Loucy (cell line): ENCODE measurements around the gene SIRT6.

Source experiments
- H2AFZ ChIP-seq: fragments of 200-600 bp; sonication (generic); 2 replicates; pipeline ENCODE4 v1.6.0; 2016; ENCODE audit warnings: antibody characterized with exemption, mild to moderate bottlenecking, low read length, moderate library complexity
- H3F3A ChIP-seq: fragments of 200-600 bp; 2 replicates; pipeline ENCODE4 v1.6.0; 2016; ENCODE audit warnings: antibody characterized with exemption, low read depth, mild to moderate bottlenecking
- H3K27me3 ChIP-seq: fragments of 200-600 bp; sonication (generic); 2 replicates; pipeline ENCODE4 v1.6.1; 2014; ENCODE audit warnings: low read length, mild to moderate bottlenecking; ENCODE audit not compliant: insufficient read depth, poor library complexity, severe bottlenecking
- H3K36me3 ChIP-seq: fragments of 200-600 bp; sonication (generic); 2 replicates; pipeline ENCODE4 v1.6.1; 2016; ENCODE audit warnings: low read length; ENCODE audit not compliant: insufficient read depth
- H3K4me1 ChIP-seq: fragments of 200-600 bp; sonication (generic); 2 replicates; pipeline ENCODE4 v1.5.1; 2014; ENCODE audit warnings: low read length, mild to moderate bottlenecking; ENCODE audit not compliant: insufficient read depth, poor library complexity, severe bottlenecking
- H3K4me2 ChIP-seq: fragments of 200-600 bp; sonication (generic); 2 replicates; pipeline ENCODE4 v1.6.0; 2014; ENCODE audit warnings: antibody characterized with exemption, low read length, low read depth, mild to moderate bottlenecking; ENCODE audit not compliant: poor library complexity, severe bottlenecking
- H3K4me3 ChIP-seq: fragments of 200-600 bp; sonication (generic); 2 replicates; pipeline ENCODE4 v1.5.1; 2014; ENCODE audit warnings: low read length, mild to moderate bottlenecking, mixed read lengths; ENCODE audit not compliant: poor library complexity, severe bottlenecking
- H3K79me2 ChIP-seq: fragments of 200-600 bp; sonication (generic); 2 replicates; pipeline ENCODE4 v1.6.1; 2014; ENCODE audit warnings: low read length; ENCODE audit not compliant: insufficient read depth
- H3K9ac ChIP-seq: fragments of 200-600 bp; sonication (generic); 2 replicates; pipeline ENCODE4 v1.6.0; 2014; ENCODE audit warnings: mild to moderate bottlenecking, low read depth, low read length, moderate library complexity; ENCODE audit not compliant: poor library complexity, severe bottlenecking
- H3K9me2 ChIP-seq: fragments of 200-600 bp; sonication (generic); replicated peaks from 2 replicates; pipeline ENCODE4 v1.6.1; 2016; ENCODE audit warnings: low read depth, low read length, mixed read lengths
- H3K9me3 ChIP-seq: fragments of 200-600 bp; sonication (generic); 2 replicates; pipeline ENCODE4 v1.6.1; 2014; ENCODE audit warnings: mild to moderate bottlenecking, antibody characterized with exemption, low read length, low read depth; ENCODE audit not compliant: insufficient read depth
- H4K20me1 ChIP-seq: fragments of 200-600 bp; sonication (generic); 2 replicates; pipeline ENCODE4 v1.6.0; 2014; ENCODE audit warnings: antibody characterized with exemption, low read length, mild to moderate bottlenecking; ENCODE audit not compliant: insufficient read depth, poor library complexity, severe bottlenecking
- EZH2phosphoT487 ChIP-seq: fragments of 200-600 bp; IDR thresholded peaks from 2 replicates; pipeline ENCODE4 v1.6.1; 2018; ENCODE audit warnings: antibody characterized with exemption, mild to moderate bottlenecking, moderate library complexity, borderline replicate concordance
- TF ChIP-seq, protein P1 (sequence below): fragments of 200-600 bp; sonication (generic); conservative IDR thresholded peaks from 2 replicates; pipeline ENCODE4 v1.5.1; 2014; ENCODE audit warnings: mild to moderate bottlenecking, antibody characterized with exemption, low read length

SIRT6 gene

GRCh38 chr19:4189641-4190040 is 7.3 kb upstream of the SIRT6 start:
- Histone ChIP-seq H3K9me3 (no peaks in the 10 kb centered on the region), H3K36me3 (no peaks in the 10 kb centered on the region), H3K4me2 (no peak overlapping the region), H3K9ac (no peak overlapping the region), H2AFZ (no peak overlapping the region), H3K79me2 (no peaks in the 10 kb centered on the region), H4K20me1 (no peaks in the 10 kb centered on the region), H3F3A (no peaks in the 10 kb centered on the region), H3K9me2 (no peaks in the 10 kb centered on the region), H3K4me3 (no peak overlapping the region), H3K4me1 (no peaks in the 10 kb centered on the region), H3K27me3 (no peaks in the 10 kb centered on the region)
- TF ChIP-seq, protein P1, sequence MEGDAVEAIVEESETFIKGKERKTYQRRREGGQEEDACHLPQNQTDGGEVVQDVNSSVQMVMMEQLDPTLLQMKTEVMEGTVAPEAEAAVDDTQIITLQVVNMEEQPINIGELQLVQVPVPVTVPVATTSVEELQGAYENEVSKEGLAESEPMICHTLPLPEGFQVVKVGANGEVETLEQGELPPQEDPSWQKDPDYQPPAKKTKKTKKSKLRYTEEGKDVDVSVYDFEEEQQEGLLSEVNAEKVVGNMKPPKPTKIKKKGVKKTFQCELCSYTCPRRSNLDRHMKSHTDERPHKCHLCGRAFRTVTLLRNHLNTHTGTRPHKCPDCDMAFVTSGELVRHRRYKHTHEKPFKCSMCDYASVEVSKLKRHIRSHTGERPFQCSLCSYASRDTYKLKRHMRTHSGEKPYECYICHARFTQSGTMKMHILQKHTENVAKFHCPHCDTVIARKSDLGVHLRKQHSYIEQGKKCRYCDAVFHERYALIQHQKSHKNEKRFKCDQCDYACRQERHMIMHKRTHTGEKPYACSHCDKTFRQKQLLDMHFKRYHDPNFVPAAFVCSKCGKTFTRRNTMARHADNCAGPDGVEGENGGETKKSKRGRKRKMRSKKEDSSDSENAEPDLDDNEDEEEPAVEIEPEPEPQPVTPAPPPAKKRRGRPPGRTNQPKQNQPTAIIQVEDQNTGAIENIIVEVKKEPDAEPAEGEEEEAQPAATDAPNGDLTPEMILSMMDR, result no peak
- no peak for TF ChIP-seq EZH2phosphoT487

DNA sequence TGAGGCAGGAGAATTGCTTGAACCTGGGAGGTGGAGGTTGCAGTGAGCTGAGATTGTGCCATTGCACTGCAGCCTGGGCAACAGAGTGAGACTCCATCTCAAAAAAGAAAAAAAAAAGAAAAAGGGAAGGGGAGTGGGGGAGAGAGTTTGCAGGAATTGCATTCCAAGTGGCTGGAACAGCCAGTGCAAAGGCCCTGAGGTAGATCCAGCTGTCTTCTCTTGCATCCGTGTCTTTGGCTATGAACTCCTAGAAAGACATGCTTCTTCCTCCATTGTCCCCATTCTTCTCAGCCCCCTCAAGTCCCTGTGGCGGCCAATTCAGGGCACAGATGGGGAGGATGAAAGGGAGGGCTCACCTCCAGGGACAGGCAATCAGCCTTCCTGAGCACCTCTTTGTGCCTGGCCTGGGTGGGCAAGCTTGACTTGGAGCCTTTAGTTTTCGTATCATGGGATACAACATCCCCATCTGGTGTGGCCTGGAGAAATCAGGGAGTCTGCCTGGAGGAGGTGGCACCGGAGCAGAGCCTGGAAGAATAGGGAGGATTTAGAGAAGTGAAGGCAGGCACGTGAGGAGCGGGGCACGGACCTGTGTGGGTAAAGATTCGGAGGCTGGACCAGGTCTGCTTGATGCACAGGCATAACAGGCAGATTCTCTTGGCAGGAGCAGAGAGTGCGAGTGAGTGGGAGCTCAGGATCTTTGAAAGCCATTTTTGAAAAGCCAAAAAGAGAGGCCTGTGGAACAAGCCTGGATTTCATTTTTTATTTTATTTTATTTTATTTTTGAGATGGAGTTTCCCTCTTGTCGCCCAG is 5.2 kb upstream of the SIRT6 start:
- H3K4me1 ChIP-seq, result no peaks in the 10 kb centered on the region

DNA sequence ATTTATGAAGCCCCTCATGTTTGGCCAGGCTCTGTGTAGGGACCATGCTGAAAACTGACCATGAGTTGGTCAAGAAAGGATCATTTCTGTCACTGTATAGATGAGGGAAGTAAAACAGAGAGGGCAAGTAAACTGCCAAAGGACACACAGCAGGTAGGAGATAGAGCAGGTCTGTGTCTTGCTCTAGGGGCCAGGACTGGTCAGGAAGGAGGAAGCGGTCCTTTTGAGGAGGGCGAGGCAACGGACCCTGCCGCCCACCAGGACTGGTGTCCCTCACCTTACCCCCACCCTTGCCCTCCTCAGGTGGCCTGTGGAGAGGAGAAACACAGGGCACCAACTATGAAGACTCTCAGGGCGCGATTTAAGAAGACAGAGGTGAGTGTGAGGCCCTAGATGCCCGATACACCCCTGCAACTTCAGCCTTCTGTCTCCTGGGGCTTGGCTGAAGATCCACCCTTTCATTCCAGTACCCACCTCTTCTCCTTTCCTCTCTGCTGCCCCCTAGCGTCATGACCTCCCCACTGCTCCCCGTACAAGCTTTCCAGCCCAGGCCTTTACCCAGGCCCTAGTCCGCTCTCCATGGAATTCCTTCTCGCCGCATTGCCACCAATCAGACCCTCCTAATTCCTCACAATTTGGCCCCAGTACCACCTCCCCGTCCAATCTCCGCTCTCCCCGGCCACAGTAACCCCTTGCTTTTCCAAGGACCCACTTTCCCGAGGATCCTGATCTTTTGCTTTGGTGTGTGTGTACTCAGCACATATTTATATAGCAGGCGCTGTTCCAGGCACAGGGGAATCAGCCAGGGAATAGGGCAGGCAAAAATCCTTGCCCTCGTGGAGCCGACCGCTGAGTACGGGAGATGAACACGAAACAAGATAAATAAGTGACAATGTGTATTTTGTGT is 4.0 kb upstream of the SIRT6 start:
- Histone ChIP-seq H3F3A (no peaks in the 10 kb centered on the region), H3K4me2 (no peak overlapping the region), H2AFZ (no peak overlapping the region), H4K20me1 (no peaks in the 10 kb centered on the region), H3K9ac (no peak overlapping the region), H3K4me3 (no peak overlapping the region), H3K27me3 (no peaks in the 10 kb centered on the region), H3K9me3 (no peaks in the 10 kb centered on the region), H3K79me2 (peaks cover 9% of the 10 kb centered on the region; the same call in 1 of the 2 replicates), H3K9me2 (no peaks in the 10 kb centered on the region), H3K36me3 (no peaks in the 10 kb centered on the region), H3K4me1 (peaks cover under 1% of the 10 kb centered on the region)
- no peak for TF ChIP-seq EZH2phosphoT487
- TF ChIP-seq, protein P1, result peak; percentile 82

More for the DNA sequence above, 5.2 kb upstream of the SIRT6 start:
- Histone ChIP-seq H3K79me2 (no peaks in the 10 kb centered on the region), H2AFZ (no peak overlapping the region), H3K4me3 (no peak overlapping the region), H3K36me3 (no peaks in the 10 kb centered on the region), H3F3A (no peaks in the 10 kb centered on the region), H3K27me3 (no peaks in the 10 kb centered on the region), H4K20me1 (no peaks in the 10 kb centered on the region), H3K9ac (no peak overlapping the region), H3K9me3 (no peaks in the 10 kb centered on the region), H3K9me2 (no peaks in the 10 kb centered on the region), H3K4me2 (no peak overlapping the region)
- TF ChIP-seq EZH2phosphoT487, result no peak
- TF ChIP-seq, protein P1, result no peak
